ENCODE measurements around the gene FBXO27.
"Not testable (repeated sequence)": the region's sequence is repeated elsewhere in the genome, so short reads cannot be mapped to it uniquely, and the experiment has no call there.

GRCh38 chr19:38997576-38997975 is 34.8 kb downstream of the FBXO27 start:
- TF ChIP-seq CTCF, POLR2A (IDR thresholded peaks at IDR 0.05): not testable (repeated sequence)

All from adrenal gland (tissue), 5 donors.